Hepatocyte (in vitro differentiated cells): Measurements from ENCODE around the gene RPL22. TPM values are rescaled to one million over a fixed set of nuclear protein-coding genes. Genes with fewer than 3 reads are reported as not detected.

Experiments
- DNase-seq: peaks from one replicate; pipeline ENCODE4 v3.0.0-alpha.2; 2016; ENCODE audit warnings: low spot score
- H2AFZ ChIP-seq: fragments of 200-600 bp; sonication (generic); 2 replicates; pipeline ENCODE4 v1.6.0; 2016; ENCODE audit warnings: antibody characterized with exemption, mild to moderate bottlenecking
- H3K27ac ChIP-seq: fragments of 200-600 bp; sonication (generic); 2 replicates; pipeline ENCODE4 v1.5.1; 2016; ENCODE audit warnings: mild to moderate bottlenecking
- H3K27me3 ChIP-seq: fragments of 200-600 bp; sonication (generic); 2 replicates; pipeline ENCODE4 v1.6.1; 2016
- H3K36me3 ChIP-seq: fragments of 200-600 bp; sonication (generic); replicated peaks from 2 replicates; pipeline ENCODE4 v1.5.1; 2016; ENCODE audit warnings: low read depth; ENCODE audit not compliant: insufficient read depth
- H3K4me1 ChIP-seq: fragments of 200-600 bp; sonication (generic); 2 replicates; pipeline ENCODE4 v1.5.1; 2016; ENCODE audit warnings: mild to moderate bottlenecking, moderate library complexity; ENCODE audit not compliant: insufficient read depth
- H3K4me2 ChIP-seq: fragments of 200-600 bp; sonication (generic); 2 replicates; pipeline ENCODE4 v1.6.0; 2016
- H3K4me3 ChIP-seq: fragments of 200-600 bp; sonication (generic); 2 replicates; pipeline ENCODE4 v1.5.1; 2016; ENCODE audit warnings: mild to moderate bottlenecking
- H3K79me2 ChIP-seq: fragments of 200-600 bp; sonication (generic); 2 replicates; pipeline ENCODE4 v1.6.0; 2017; ENCODE audit warnings: mild to moderate bottlenecking
- H3K9me2 ChIP-seq: fragments of 200-600 bp; sonication (generic); replicated peaks from 2 replicates; pipeline ENCODE4 v1.6.0; 2017; ENCODE audit warnings: mild to moderate bottlenecking; ENCODE audit not compliant: insufficient read depth
- H3K9me3 ChIP-seq: fragments of 200-600 bp; sonication (generic); 2 replicates; pipeline ENCODE4 v1.5.1; 2016; ENCODE audit warnings: low read depth, mild to moderate bottlenecking
- H4K20me1 ChIP-seq: fragments of 200-600 bp; sonication (generic); 2 replicates; pipeline ENCODE4 v1.6.0; 2016; ENCODE audit warnings: mild to moderate bottlenecking; ENCODE audit not compliant: insufficient read depth, poor library complexity, severe bottlenecking
- CTCF ChIP-seq: fragments of 200-600 bp; sonication (generic); IDR thresholded peaks from 2 replicates; pipeline ENCODE4 v1.5.1; 2016; ENCODE audit warnings: antibody characterized with exemption, mild to moderate bottlenecking; ENCODE audit not compliant: poor library complexity
- EZH2 ChIP-seq: fragments of 200-600 bp; sonication (generic); IDR thresholded peaks from 2 replicates; pipeline ENCODE4 v1.6.1; 2016; ENCODE audit warnings: antibody characterized with exemption, mild to moderate bottlenecking, borderline replicate concordance
- EZH2phosphoT487 ChIP-seq: fragments of 200-600 bp; sonication (generic); IDR thresholded peaks from one replicate; pipeline ENCODE4 v1.6.1; 2018; ENCODE audit warnings: antibody characterized with exemption, mild to moderate bottlenecking, low read depth, moderate library complexity; ENCODE audit not compliant: unreplicated experiment, severe bottlenecking
- WGBS: methylation state at CpG from one replicate; pipeline ENCODE4 v1.1.6; 2016; ENCODE audit warnings: low lambda C conversion rate; ENCODE audit errors: missing lambda C conversion rate; 5-methylcytosine and 5-hydroxymethylcytosine counted together
- polyA plus RNA-seq: library from polyadenylated mRNA; unstranded; fragments of >200 nt; fragmentation: Nextera tagmentation; extraction: Ambion mirVana; gene quantifications from 2 replicates; pipeline ENCODE4 v1.2.1, GENCODE V29; 2016
- total RNA-seq: library from RNA; depleted of rRNA; stranded (reverse); fragments of >200 nt; gene quantifications from 2 replicates; pipeline ENCODE4 v1.2.3, GENCODE V29; 2014

Gene RPL22
- total and polyA plus RNA-seq, 2 experiments from 2014 or later: 103 to 168 TPM

GRCh38 chr1:6224718-6225117 lies 25.3 kb upstream of the RPL22 start:
- H3K4me1 ChIP-seq: peaks cover 15% of the 10 kb centered on the region
- no peaks in the 10 kb centered on the region for H3K9me3 ChIP-seq
- no peak for TF ChIP-seq EZH2phosphoT487
- no peak for TF ChIP-seq EZH2
- TF ChIP-seq CTCF: no peak
- peak overlapping the region; percentile 94 for H3K27ac ChIP-seq
- no peaks in the 10 kb centered on the region for H3K36me3 ChIP-seq
- H3K79me2 ChIP-seq: peaks cover 2% of the 10 kb centered on the region
- H3K27me3 ChIP-seq: no peaks in the 10 kb centered on the region
- DNase-seq: peak; percentile 53
- H2AFZ ChIP-seq: no peak overlapping the region
- no peaks in the 10 kb centered on the region for H4K20me1 ChIP-seq
- no peaks in the 10 kb centered on the region for H3K9me2 ChIP-seq
- peak overlapping the region; percentile 14 for H3K4me2 ChIP-seq
- WGBS: 70% methylated on average over 15 of the region's 15 CpGs
- H3K4me3 ChIP-seq: no peak overlapping the region

- Histone ChIP-seq H3K4me3 (no peak overlapping the region), H3K4me2 (no peak overlapping the region), H2AFZ (no peak overlapping the region), H3K9me2 (no peaks in the 10 kb centered on the region), H3K36me3 (no peaks in the 10 kb centered on the region), H3K27me3 (no peaks in the 10 kb centered on the region), H3K27ac (peak overlapping the region; percentile 94), H4K20me1 (no peaks in the 10 kb centered on the region), H3K9me3 (no peaks in the 10 kb centered on the region), H3K4me1 (peaks cover 15% of the 10 kb centered on the region), H3K79me2 (peaks cover 2% of the 10 kb centered on the region)
- DNase-seq: peak; percentile 2
- TF ChIP-seq CTCF (no peak), EZH2 (no peak), EZH2phosphoT487 (no peak)
- WGBS: 95% methylated on average over 13 of the region's 13 CpGs
Measured at GRCh38 chr1:6223617-6224016, 24.2 kb upstream of the RPL22 start.

GRCh38 chr1:6222636-6223035 lies 23.2 kb upstream of the RPL22 start:
- TF ChIP-seq CTCF (no peak), EZH2phosphoT487 (no peak), EZH2 (no peak)
- Histone ChIP-seq H3K4me2 (no peak overlapping the region), H3K4me3 (no peak overlapping the region), H3K4me1 (peaks cover 15% of the 10 kb centered on the region), H3K79me2 (peaks cover 2% of the 10 kb centered on the region), H2AFZ (no peak overlapping the region), H4K20me1 (no peaks in the 10 kb centered on the region), H3K9me3 (no peaks in the 10 kb centered on the region), H3K36me3 (no peaks in the 10 kb centered on the region), H3K9me2 (no peaks in the 10 kb centered on the region), H3K27me3 (no peaks in the 10 kb centered on the region), H3K27ac (no peak overlapping the region)
- WGBS: 84% methylated on average over 6 of the region's 6 CpGs
- peak; percentile 53 for DNase-seq
